ENCODE data around the gene KLHL41. TPM values are rescaled to one million over a fixed set of nuclear protein-coding genes. Genes with fewer than 3 reads are reported as not detected.
A peak's percentile ranks its signal among the peaks of the same experiment; 100 is the strongest.

KLHL41 gene
- polyA plus RNA-seq, 1 donor from 2014 or later, result 2.3 TPM

- peak within 1 kb of the TSS; percentile 68 for H3K9ac ChIP-seq (ENCODE audit: low read length)
- no peaks in the 10 kb centered on the region for H3F3A ChIP-seq (ENCODE audit: insufficient read depth, low read length, poor library complexity, severe bottlenecking)
- TF ChIP-seq RAD21 (conservative IDR thresholded peaks at IDR 0.05) (peak; percentile 60), POLR2AphosphoS5 (IDR thresholded peaks at IDR 0.05) (peak; percentile 77), SMC3 (conservative IDR thresholded peaks at IDR 0.05; ENCODE audit: poor library complexity) (peak; percentile 68), CTCF (IDR thresholded peaks at IDR 0.05; ENCODE audit: poor library complexity, severe bottlenecking) (peak; percentile 77), EZH2 (IDR thresholded peaks at IDR 0.05; ENCODE audit: borderline replicate concordance, insufficient read depth, low read length, poor library complexity, severe bottlenecking) (no peak), REST (IDR thresholded peaks at IDR 0.05; ENCODE audit: borderline replicate concordance) (no peak), TAF1 (IDR thresholded peaks at IDR 0.05; ENCODE audit: low read depth) (no peak), EP300 (conservative IDR thresholded peaks at IDR 0.05; ENCODE audit: poor library complexity, severe bottlenecking) (peak; percentile 57), MXI1 (conservative IDR thresholded peaks at IDR 0.05; ENCODE audit: poor library complexity, severe bottlenecking) (peak; percentile 97)
- H3K36me3 ChIP-seq (ENCODE audit: insufficient read depth, low read length), result peaks cover 5% of the 10 kb centered on the region
- peak within 1 kb of the TSS; percentile 40 for H3K27ac ChIP-seq (ENCODE audit: low read length)
- H4K20me1 ChIP-seq (ENCODE audit: insufficient read depth), result no peaks in the 10 kb centered on the region
- no peaks in the 10 kb centered on the region for H3K27me3 ChIP-seq (ENCODE audit: insufficient read depth, low read depth, low read length)
- H3K79me2 ChIP-seq (replicated peaks; ENCODE audit: insufficient read depth, low read length), result no peaks in the 10 kb centered on the region
- no peaks in the 10 kb centered on the region for H3K9me3 ChIP-seq (ENCODE audit: low read length)
- peak within 1 kb of the TSS; percentile 29 for H2AFZ ChIP-seq (ENCODE audit: low read depth, low read length)
- no peaks in the 10 kb centered on the region for H3K9me2 ChIP-seq (ENCODE audit: insufficient read depth, low read length)
- H3K4me3 ChIP-seq (ENCODE audit: low read length), result peak within 1 kb of the TSS; percentile 93
- H3K4me2 ChIP-seq (ENCODE audit: low read length), result peak within 1 kb of the TSS; percentile 71
Observed at GRCh38 chr2:169479257-169480078, 30.0 kb upstream of the KLHL41 start, which contains the start of gene BBS5. BBS5 (plus strand) TSS chr2:169479494; CDS start chr2:169479554, 60 bp downstream.

GRCh38 chr2:169480079-169480465 is 29.4 kb upstream of the KLHL41 start:
- Histone ChIP-seq H3K4me2 (ENCODE audit: low read length) (peak overlapping the region; percentile 71), H3K79me2 (replicated peaks; ENCODE audit: insufficient read depth, low read length) (no peaks in the 10 kb centered on the region), H3K9me2 (ENCODE audit: insufficient read depth, low read length) (no peaks in the 10 kb centered on the region), H3K27ac (ENCODE audit: low read length) (no peak overlapping the region), H4K20me1 (ENCODE audit: insufficient read depth) (no peaks in the 10 kb centered on the region), H2AFZ (ENCODE audit: low read depth, low read length) (peak overlapping the region; percentile 29), H3K4me3 (ENCODE audit: low read length) (peak overlapping the region; percentile 93), H3K27me3 (ENCODE audit: insufficient read depth, low read depth, low read length) (no peaks in the 10 kb centered on the region), H3K36me3 (ENCODE audit: insufficient read depth, low read length) (peaks cover 5% of the 10 kb centered on the region), H3K9me3 (ENCODE audit: low read length) (no peaks in the 10 kb centered on the region), H3F3A (ENCODE audit: insufficient read depth, low read length, poor library complexity, severe bottlenecking) (no peaks in the 10 kb centered on the region), H3K9ac (ENCODE audit: low read length) (peak overlapping the region; percentile 68)
- TF ChIP-seq MXI1 (conservative IDR thresholded peaks at IDR 0.05; ENCODE audit: poor library complexity, severe bottlenecking) (no peak), EZH2 (IDR thresholded peaks at IDR 0.05; ENCODE audit: borderline replicate concordance, insufficient read depth, low read length, poor library complexity, severe bottlenecking) (no peak), SMC3 (conservative IDR thresholded peaks at IDR 0.05; ENCODE audit: poor library complexity) (no peak), EP300 (conservative IDR thresholded peaks at IDR 0.05; ENCODE audit: poor library complexity, severe bottlenecking) (no peak), RAD21 (conservative IDR thresholded peaks at IDR 0.05) (no peak), CTCF (IDR thresholded peaks at IDR 0.05; ENCODE audit: poor library complexity, severe bottlenecking) (no peak), TAF1 (IDR thresholded peaks at IDR 0.05; ENCODE audit: low read depth) (no peak), POLR2AphosphoS5 (IDR thresholded peaks at IDR 0.05) (no peak), REST (IDR thresholded peaks at IDR 0.05; ENCODE audit: borderline replicate concordance) (no peak)
